ENCODE data around the gene LRRC4B.

The LRRC4B gene

DNA sequence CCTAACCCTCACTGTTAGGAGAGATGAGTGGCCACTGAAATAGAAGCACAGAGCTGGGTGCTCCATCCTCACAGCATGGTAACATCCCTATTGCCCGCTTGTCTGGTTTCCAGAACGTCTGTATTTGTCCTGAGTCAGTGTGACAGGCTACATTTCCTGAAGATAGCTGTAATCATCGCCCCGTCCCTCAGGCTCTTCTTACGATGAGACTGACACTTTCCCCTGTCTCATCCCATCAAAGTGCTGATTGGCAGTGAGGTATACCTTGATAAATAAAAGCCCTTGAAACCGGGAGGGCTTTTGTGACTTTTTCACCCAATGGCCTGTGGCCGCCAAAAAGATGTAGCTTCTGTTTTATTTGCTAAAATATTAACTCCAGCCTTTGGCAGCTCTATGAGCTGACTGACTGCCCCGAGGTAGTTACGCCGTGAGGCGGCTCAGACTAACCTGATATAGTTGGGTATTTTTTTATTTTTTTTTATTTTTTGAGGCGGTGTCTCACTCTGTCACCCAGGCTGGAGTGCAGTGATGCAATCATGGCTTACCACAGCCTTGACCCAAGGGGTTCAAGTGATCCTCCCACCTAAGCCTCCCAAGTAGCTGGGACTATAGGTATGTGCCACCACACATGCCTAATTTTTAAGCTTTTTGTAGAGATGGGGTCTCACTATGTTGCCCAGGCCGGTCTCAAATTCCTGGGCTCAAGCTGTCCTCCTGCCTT lies 5.7 kb upstream of the LRRC4B start:
- DNase-seq = peak in 2 of 10 donors; percentile 13 to 32
- intact Hi-C loops (cut with DNase I) = no loop called here

- DNase-seq = peak in 1 of 10 donors; percentile 40
- intact Hi-C loops (cut with DNase I) = no loop called here
Measured at GRCh38 chr19:50570997-50571396, 2.8 kb upstream of the LRRC4B start.

- peak in 2 of 10 donors; percentile 72 to 82 for DNase-seq
- intact Hi-C loops (cut with DNase I) = no loop called here
Measured at GRCh38 chr19:50569938-50570540, 1.8 kb upstream of the LRRC4B start.

- intact Hi-C loops (cut with DNase I) = no loop called here
- peak in 2 of 10 donors; percentile 62 to 63 for DNase-seq
Measured at GRCh38 chr19:50568728-50569698, 778 bp upstream of the LRRC4B start.

- peak in 8 of 10 donors; percentile 38 to 95 (median 75) for DNase-seq
- intact Hi-C loops (cut with DNase I) = no loop called here
Measured at GRCh38 chr19:50567052-50567841, 988 bp downstream of the LRRC4B start.

GRCh38 chr19:50565984-50566903 lies 2.0 kb downstream of the LRRC4B start:
- DNase-seq = peak; percentile 57 to 97 (median 82)
- intact Hi-C loops (cut with DNase I) = no loop called here

DNA sequence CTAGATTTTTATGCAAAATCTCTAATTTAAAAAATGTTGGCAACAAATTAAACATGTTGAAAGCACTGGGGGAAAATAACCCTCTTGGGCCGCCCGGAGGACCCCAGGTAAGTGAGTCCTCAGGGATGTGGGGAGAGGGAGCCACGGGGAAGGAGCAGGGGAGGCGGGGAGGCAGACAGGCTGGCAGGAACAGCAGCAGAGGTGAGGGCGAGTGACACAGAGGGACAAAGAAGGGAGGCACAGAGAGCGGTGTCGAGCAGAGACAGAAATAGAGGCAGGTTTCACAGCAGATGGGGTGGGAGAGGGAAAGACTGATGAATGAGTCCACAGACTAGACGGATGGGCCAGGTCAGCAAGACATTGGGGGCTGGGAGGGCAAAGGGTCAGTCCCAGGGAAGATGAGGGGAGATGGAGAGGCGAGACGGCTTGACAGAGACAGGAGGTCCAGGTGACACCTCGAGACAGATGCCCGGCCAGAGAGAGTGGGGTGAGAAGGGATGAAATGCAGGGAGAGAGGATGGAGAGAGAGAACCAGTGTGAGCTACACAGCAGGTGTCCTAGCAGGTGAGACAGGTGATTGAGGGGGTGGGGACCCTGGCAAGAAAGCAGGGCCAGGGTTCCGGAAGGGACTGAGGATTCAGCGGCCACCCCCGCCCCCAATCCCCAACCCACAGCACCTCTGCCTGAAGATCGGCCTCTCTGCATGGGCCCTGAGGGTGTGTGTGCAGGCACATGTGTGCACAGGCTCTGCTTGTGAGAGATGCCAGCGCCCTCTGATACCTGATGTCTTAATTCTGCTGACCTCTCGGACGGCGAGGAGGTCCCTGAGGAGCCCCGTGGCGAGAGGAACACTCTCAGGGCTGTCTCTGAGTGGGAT lies 3.8 kb downstream of the LRRC4B start:
- DNase-seq = no peak
- intact Hi-C loops (cut with DNase I) = no loop called here

DNA sequence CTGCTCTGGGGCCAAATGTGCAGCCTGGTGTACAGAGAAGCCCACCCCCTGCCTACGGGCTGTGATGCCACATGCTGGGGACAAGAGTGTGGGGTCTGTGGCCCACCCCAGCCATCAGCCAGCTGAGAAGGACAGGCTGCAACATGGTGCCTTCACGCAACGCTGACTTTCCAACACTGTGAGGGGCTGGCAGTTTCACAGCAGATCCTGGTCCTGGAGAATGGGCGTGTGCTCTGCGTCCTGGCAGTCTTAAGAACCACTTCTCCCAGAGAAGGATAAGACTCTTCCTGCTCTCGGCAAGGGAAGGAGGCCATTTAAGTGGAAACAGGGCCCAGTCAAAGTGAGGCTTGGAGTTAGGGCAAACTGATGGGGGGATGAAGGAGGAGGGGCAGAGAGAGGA lies 4.6 kb downstream of the LRRC4B start:
- no peak for DNase-seq
- intact Hi-C loops (cut with DNase I) = no loop called here

DNA sequence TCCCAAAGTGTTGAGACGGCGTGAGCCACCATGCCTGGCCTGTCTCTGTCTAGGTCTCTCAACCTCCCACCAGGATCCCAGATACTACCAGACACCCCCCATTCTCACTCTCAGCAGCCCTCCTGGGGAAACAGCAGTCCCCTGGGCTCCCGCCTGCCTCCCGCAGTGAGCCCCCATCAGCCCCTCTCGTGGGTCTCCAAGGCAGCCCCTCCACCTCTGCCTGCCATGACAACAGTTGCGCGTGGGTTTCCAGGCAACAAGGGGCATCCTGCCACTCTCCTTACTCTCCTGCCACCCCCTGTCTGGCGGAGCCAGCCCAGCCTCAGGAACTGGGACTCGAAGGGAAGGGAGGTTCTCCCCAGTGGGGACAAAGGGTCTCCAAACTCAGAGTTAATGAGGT lies 5.2 kb downstream of the LRRC4B start:
- DNase-seq = no peak
- intact Hi-C loops (cut with DNase I) = no loop called here

GRCh38 chr19:50562329-50562728 lies 5.9 kb downstream of the LRRC4B start:
- no peak for DNase-seq
- intact Hi-C loops (cut with DNase I) = no loop called here

DNA sequence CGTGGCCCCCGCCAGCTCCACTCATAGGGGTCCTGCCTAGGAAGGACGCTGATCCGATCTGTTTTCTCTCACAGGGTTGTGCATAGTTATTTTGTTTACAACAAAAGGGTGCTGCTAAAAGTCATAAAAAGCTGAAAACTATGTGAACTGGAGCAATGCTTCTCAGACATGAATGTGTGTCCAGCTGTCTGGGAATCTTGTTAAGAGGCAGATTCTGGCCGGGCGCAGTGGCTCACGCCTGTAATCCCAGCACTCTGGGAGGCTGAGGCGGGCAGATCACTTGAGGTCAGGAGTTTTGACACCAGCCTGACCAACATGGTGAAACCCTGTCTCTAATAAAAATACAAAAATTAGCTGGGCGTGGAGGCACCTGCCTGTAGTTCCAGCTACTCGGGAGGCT lies 8.6 kb downstream of the LRRC4B start:
- DNase-seq = no peak
- intact Hi-C loops (cut with DNase I) = no loop called here

GRCh38 chr19:50558449-50558848 lies 9.8 kb downstream of the LRRC4B start:
- intact Hi-C loops (cut with DNase I) = no loop called here

DNA sequence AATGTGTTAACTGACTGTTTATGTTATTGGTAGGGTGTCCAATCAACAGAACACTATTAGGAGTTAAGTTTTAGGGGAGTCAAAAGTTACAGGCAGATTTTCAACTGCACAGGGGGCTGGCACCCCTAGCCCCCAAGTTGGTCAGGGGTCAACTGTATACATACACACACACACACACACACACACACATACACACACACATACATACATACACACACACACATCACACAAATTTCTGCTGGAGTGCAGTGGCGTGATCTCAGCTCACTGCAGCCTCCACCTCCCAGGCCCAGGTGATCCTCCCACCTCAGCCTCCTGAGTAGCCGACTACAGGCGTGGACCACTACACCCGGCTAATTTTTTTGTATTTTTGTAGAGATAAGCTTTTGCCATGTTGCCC lies 10.2 kb downstream of the LRRC4B start:
- no peak for DNase-seq
- intact Hi-C loops (cut with DNase I) = no loop called here

More at GRCh38 chr19:50558449-50558848, 9.8 kb downstream of the LRRC4B start:
- DNase-seq = no peak

DNA sequence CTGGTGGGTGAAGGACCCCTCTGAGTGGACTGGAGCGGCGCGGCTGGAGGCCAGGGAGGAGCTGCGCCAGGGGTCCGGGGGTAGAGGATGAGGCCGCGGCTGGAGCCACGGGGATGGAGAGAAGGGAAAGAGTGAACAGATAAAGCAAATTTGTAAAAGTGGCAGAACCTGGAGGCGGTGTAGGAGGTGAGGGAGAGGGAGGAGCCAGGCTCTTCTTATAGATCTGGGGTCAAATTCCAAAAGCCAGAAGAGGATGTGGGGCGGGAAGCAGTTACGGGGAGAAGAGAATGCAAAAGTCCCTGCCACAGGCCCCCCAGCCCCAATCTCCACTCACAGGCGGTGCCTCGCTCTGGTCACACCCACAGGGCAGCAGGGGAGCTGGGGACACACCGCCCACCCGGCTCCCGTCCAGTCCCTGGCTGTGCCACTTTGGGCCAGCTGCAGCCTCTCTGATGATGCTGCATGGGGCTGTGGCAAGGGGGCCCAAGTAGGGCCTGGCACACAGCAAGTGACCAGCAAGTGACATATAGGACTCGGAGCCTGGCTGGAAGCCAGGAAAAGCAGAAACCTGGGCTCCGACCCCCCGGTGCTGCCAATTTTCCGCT lies 11.1 kb downstream of the LRRC4B start:
- intact Hi-C loops (cut with DNase I) = no loop called here
- DNase-seq = no peak

GRCh38 chr19:50556282-50557008 lies 11.8 kb downstream of the LRRC4B start:
- intact Hi-C loops (cut with DNase I) = loop anchor here (1.0 kb wide), 1 partner anchor 18 kb away; no protein-coding TSS in a partner anchor
- DNase-seq = peak; percentile 76 to 98 (median 90)

DNA sequence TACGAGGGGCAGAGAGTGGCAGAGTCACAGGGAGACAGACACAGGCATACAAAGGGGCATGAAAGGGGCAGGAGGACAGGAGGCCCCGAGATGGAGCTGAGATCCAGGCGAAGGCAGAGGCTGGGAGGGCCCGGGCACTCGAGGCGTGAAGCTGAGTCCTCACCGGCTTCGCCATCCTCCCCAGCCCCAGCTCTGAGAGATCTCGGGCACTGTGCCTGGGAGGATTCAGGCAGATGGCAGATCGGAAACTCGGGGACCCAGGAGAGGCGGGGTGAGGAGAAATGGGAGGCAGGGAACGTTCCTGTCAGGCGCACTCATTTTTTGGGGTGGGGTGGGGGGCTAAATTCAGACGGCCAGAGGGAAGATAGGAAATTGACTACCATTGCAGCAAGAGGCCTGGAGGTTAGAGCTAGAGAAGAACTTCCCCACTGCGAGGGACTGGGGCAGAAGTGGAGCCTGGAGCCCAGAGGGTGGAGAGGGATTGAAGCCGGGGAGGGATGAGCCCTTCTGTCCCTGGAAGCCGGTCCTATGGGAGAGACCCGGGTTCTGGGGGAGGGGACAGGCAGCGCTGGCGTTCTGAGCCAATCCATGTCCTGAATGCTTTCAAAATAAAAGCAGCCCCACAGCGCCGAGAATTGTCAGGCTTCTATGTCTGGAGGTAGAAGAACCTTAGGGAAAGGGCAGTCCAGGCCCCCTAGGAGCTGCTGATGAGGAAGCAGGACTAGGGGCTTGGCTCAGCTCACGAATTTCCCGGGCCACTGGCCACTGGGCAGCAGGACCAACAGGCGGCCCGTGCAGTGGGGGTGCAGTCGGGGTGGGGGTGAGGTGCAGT lies 12.6 kb downstream of the LRRC4B start:
- intact Hi-C loops (cut with DNase I) = loop anchor here (1.0 kb wide), 1 partner anchor 17 kb away; no protein-coding TSS in a partner anchor
- DNase-seq = peak in 5 of 10 donors; percentile 51 to 93 (median 89)

Data from posterior cingulate gyrus (tissue), 11 donors.